ENCODE data around the gene POU4F3.

POU4F3 gene

DNA sequence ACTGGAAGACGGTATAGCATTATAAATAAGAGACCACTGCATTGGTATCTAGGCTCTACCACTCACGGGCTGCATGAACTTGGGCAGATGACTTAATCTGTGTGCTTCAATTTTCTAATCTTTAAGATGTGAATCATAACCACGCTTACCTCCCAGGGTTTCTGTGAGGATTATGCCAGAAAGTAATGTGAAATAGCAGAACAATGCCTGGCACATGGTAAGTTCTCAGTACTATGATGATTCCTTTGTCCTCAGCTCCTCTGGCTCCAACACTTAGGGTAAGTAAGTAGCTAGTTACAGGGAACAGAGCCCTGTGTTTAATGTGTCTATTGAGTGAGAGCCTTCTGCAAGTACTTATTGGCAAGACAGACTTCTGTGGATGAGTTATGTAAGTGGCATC is 31.1 kb downstream of the POU4F3 start:
- no peak overlapping the region for H3K4me3 ChIP-seq (ENCODE audit: low read length)
- no peaks in the 10 kb centered on the region for H3K36me3 ChIP-seq (ENCODE audit: control insufficient read depth, insufficient read depth, low read length)
- no peaks in the 10 kb centered on the region for H3K9me3 ChIP-seq (ENCODE audit: control insufficient read depth, low read length)
- no peaks in the 10 kb centered on the region for H3K4me1 ChIP-seq (ENCODE audit: control insufficient read depth, insufficient read depth, low read length)
- H3K9ac ChIP-seq (ENCODE audit: low read length), result no peak overlapping the region
- H3K27me3 ChIP-seq (ENCODE audit: control insufficient read depth, insufficient read depth, low read length), result no peaks in the 10 kb centered on the region

DNA sequence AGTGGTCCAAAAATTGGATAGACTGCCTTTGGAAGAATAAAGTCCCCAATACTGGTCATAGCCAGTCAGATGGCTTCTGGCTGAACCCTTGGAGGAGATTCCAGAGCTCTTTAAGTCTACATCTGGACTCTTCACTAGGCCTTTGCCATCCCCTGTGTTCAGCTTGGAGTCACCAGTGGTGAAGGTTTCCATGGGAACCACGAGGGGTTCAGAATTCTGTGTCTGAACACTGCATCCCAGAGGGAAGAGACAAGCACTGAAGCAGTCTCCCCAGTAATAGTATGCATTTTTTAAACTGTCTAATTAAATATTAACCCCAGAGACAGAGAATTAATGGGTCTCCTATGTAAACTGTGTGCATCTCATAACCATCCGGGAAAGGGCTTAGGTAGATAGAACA is 38.2 kb downstream of the POU4F3 start:
- H3K4me1 ChIP-seq (ENCODE audit: control insufficient read depth, insufficient read depth, low read length), result no peaks in the 10 kb centered on the region
- no peaks in the 10 kb centered on the region for H3K9me3 ChIP-seq (ENCODE audit: control insufficient read depth, low read length)
- no peaks in the 10 kb centered on the region for H3K36me3 ChIP-seq (ENCODE audit: control insufficient read depth, insufficient read depth, low read length)
- H3K27me3 ChIP-seq (ENCODE audit: control insufficient read depth, insufficient read depth, low read length), result no peaks in the 10 kb centered on the region
- no peak overlapping the region for H3K4me3 ChIP-seq (ENCODE audit: low read length)
- H3K9ac ChIP-seq (ENCODE audit: low read length), result no peak overlapping the region

DNA sequence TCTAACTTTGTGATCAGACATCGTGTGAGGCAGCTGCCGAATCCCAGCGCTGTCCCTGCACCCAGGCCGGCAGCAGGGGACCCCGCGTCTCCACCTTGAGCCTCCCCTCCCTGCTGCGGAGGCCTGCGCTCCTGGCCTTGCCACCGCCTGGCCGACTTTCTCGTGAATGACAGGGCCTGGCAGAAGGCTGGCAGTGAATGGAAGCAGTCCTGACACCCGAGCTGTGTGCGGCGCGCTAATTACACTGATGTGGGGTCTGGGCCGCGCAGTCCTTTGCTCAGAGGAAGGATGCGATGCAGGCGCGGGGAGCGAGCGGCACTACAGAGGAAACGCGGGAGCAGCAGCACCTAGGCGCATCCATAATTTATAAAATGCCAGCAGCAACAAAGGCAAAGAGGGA is 40.3 kb downstream of the POU4F3 start:
- no peaks in the 10 kb centered on the region for H3K4me1 ChIP-seq (ENCODE audit: control insufficient read depth, insufficient read depth, low read length)
- no peak overlapping the region for H3K4me3 ChIP-seq (ENCODE audit: low read length)

DNA sequence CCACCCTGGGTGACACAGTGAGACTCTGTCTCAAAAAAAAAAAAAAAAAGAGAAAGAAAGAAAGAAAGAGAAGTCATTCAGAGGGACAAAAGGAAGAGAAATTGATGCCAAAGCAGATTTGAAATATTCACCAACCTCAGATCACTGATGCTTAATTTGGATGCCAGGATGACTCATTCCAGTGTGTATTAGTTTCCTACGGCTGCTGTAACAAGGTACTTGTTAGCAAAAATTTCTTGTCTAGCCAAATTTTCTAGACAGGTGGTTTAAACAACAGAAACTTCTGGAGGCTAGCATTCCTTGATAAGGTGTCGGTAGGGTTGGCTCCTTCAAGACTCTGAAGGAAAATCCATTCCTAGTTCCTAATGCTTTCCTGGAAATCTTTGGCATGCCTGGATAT is 42.1 kb downstream of the POU4F3 start:
- Histone ChIP-seq H3K9me3 (ENCODE audit: control insufficient read depth, low read length) (no peaks in the 10 kb centered on the region), H3K36me3 (ENCODE audit: control insufficient read depth, insufficient read depth, low read length) (no peaks in the 10 kb centered on the region), H3K9ac (ENCODE audit: low read length) (no peak overlapping the region), H3K4me3 (ENCODE audit: low read length) (no peak overlapping the region), H3K4me1 (ENCODE audit: control insufficient read depth, insufficient read depth, low read length) (no peaks in the 10 kb centered on the region), H3K27me3 (ENCODE audit: control insufficient read depth, insufficient read depth, low read length) (no peaks in the 10 kb centered on the region)

More for the DNA sequence above, 40.3 kb downstream of the POU4F3 start:
- no peaks in the 10 kb centered on the region for H3K9me3 ChIP-seq (ENCODE audit: control insufficient read depth, low read length)
- no peak overlapping the region for H3K9ac ChIP-seq (ENCODE audit: low read length)
- H3K27me3 ChIP-seq (ENCODE audit: control insufficient read depth, insufficient read depth, low read length), result no peaks in the 10 kb centered on the region
- H3K36me3 ChIP-seq (ENCODE audit: control insufficient read depth, insufficient read depth, low read length), result no peaks in the 10 kb centered on the region

DNA sequence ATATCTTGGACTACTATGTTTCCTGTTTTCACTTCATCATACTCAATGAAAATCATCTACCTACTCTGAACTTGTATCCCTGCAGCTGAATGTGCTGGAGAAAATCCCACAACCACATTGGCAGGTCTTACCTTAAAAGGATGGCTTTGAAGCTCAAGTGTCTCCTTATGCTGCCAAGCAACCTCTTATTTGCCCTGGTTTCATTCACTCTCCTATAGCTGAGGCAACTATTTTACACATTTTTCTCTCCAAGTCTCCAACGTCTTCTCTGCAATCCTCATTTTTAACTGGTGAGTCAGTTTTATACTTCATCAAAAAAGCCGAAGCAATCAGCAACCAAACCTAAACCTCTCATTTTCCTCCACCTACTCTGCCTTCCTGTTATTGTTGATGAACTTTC is 49.7 kb downstream of the POU4F3 start:
- Histone ChIP-seq H3K9ac (ENCODE audit: low read length) (no peak overlapping the region), H3K4me3 (ENCODE audit: low read length) (no peak overlapping the region), H3K9me3 (ENCODE audit: control insufficient read depth, low read length) (no peaks in the 10 kb centered on the region), H3K27me3 (ENCODE audit: control insufficient read depth, insufficient read depth, low read length) (no peaks in the 10 kb centered on the region), H3K36me3 (ENCODE audit: control insufficient read depth, insufficient read depth, low read length) (no peaks in the 10 kb centered on the region), H3K4me1 (ENCODE audit: control insufficient read depth, insufficient read depth, low read length) (no peaks in the 10 kb centered on the region)

DNA sequence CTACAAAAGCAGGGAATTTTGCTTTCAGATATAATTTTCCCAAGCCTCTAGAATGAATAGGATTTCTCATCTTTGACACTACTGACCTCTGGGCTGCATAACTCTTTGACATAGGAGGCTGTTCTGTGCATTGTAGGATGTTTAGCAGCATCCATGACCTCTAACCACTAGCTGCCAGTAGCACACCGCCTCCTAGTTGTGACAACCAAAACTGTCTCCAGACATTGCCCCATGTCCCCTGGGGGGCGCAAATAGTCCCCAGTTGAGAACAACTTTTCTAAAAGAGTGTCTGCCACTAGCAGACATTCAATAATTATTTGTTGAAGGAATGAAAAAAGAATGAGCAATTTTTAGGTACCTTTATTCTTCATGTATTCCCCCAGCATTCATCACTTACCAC is 51.8 kb downstream of the POU4F3 start:
- no peaks in the 10 kb centered on the region for H3K4me1 ChIP-seq (ENCODE audit: control insufficient read depth, insufficient read depth, low read length)
- H3K36me3 ChIP-seq (ENCODE audit: control insufficient read depth, insufficient read depth, low read length), result no peaks in the 10 kb centered on the region
- H3K9me3 ChIP-seq (ENCODE audit: control insufficient read depth, low read length), result no peaks in the 10 kb centered on the region
- H3K27me3 ChIP-seq (ENCODE audit: control insufficient read depth, insufficient read depth, low read length), result no peaks in the 10 kb centered on the region
- H3K4me3 ChIP-seq (ENCODE audit: low read length), result no peak overlapping the region
- no peak overlapping the region for H3K9ac ChIP-seq (ENCODE audit: low read length)

Data from mucosa of stomach (tissue), 1 donor.